PC-3 (cell line): ENCODE data around the gene ELMO3. TPM values are rescaled to one million over a fixed set of nuclear protein-coding genes. Genes with fewer than 3 reads are reported as not detected.

ENCODE experiments used
- ATAC-seq: fragments of 200-7000 bp; cut with Tn5 transposase; 2 replicates; pipeline ENCODE4 v1.9.1; 2020; ENCODE audit warnings: mild to moderate bottlenecking, moderate library complexity
- BruUV-seq: library from RNA; stranded (reverse); fragments of 400-500 nt; replicated peaks from 2 replicates; lab custom pipeline; 2021; lab: Mats Ljungman, UMichigan
- CTCF ChIA-PET: fragments of 300-600 bp; sonication (Branson Sonifier 250); formaldehyde crosslinking; loops from one replicate; lab custom pipeline; 2022; ENCODE audit warnings: antibody characterized with exemption; lab: Charles Lee
- POLR2A ChIA-PET: fragments of 300-600 bp; sonication (Branson Sonifier 250); formaldehyde crosslinking; loops from one replicate; lab custom pipeline; 2022; ENCODE audit warnings: antibody characterized with exemption; ENCODE audit not compliant: unreplicated experiment; lab: Charles Lee
- DNase-seq: peaks from one replicate; pipeline ENCODE4 v3.0.0-alpha.2; 2015
- H2AFZ ChIP-seq: fragments of 300-600 bp; sonication (generic); 2 replicates; pipeline ENCODE4 v1.6.0; 2016; ENCODE audit warnings: antibody characterized with exemption, low read length
- H3F3A ChIP-seq: fragments of 300-600 bp; sonication (generic); one replicate; pipeline ENCODE4 v1.6.0; 2017; ENCODE audit warnings: antibody characterized with exemption, low read length, control low read depth, mild to moderate bottlenecking; ENCODE audit not compliant: unreplicated experiment
- H3K27ac ChIP-seq: fragments of 300-600 bp; sonication (generic); 2 replicates; pipeline ENCODE4 v1.5.1; 2016; ENCODE audit warnings: mild to moderate bottlenecking, low read length
- H3K27me3 ChIP-seq: fragments of 300-600 bp; sonication (generic); 2 replicates; pipeline ENCODE4 v1.6.1; 2016; ENCODE audit warnings: low read length, mixed read lengths
- H3K36me3 ChIP-seq: fragments of 300-600 bp; sonication (generic); 2 replicates; pipeline ENCODE4 v1.6.1; 2016; ENCODE audit warnings: low read depth, mixed run types, low read length, mixed read lengths
- H3K4me1 ChIP-seq: fragments of 300-600 bp; sonication (generic); 2 replicates; pipeline ENCODE4 v1.5.1; 2016; ENCODE audit warnings: low read length; ENCODE audit not compliant: insufficient read depth
- H3K4me2 ChIP-seq: fragments of 300-600 bp; sonication (generic); 2 replicates; pipeline ENCODE4 v1.6.0; 2016; ENCODE audit warnings: low read length
- H3K4me3 ChIP-seq: fragments of 300-600 bp; sonication (generic); 2 replicates; pipeline ENCODE4 v1.5.1; 2016; ENCODE audit warnings: mild to moderate bottlenecking, low read length, mixed read lengths
- H3K79me2 ChIP-seq: fragments of 300-600 bp; sonication (generic); 2 replicates; pipeline ENCODE4 v1.6.1; 2017; ENCODE audit warnings: low read length, mixed read lengths
- H3K9ac ChIP-seq: fragments of 300-600 bp; sonication (generic); 2 replicates; pipeline ENCODE4 v1.6.0; 2016; ENCODE audit warnings: mild to moderate bottlenecking, low read length
- H3K9me2 ChIP-seq: fragments of 300-600 bp; sonication (generic); replicated peaks from 2 replicates; pipeline ENCODE4 v1.6.1; 2016; ENCODE audit warnings: mixed run types, low read length, mixed read lengths
- H3K9me3 ChIP-seq: fragments of 300-600 bp; sonication (generic); 2 replicates; pipeline ENCODE4 v1.6.1; 2016; ENCODE audit warnings: low read length, mixed read lengths
- H4K20me1 ChIP-seq: fragments of 300-600 bp; sonication (generic); 2 replicates; pipeline ENCODE4 v1.6.1; 2016; ENCODE audit warnings: low read length, mixed read lengths
- CTCF ChIP-seq: fragments of 300-600 bp; sonication (generic); conservative IDR thresholded peaks from 2 replicates; pipeline ENCODE4 v1.5.1; 2017; ENCODE audit warnings: antibody characterized with exemption, low read depth, mild to moderate bottlenecking, low read length
- EZH2 ChIP-seq: fragments of 300-600 bp; sonication (generic); IDR thresholded peaks from one replicate; pipeline ENCODE4 v1.6.1; 2017; ENCODE audit warnings: antibody characterized with exemption, mild to moderate bottlenecking, low read length; ENCODE audit not compliant: unreplicated experiment
- EZH2phosphoT487 ChIP-seq: fragments of 300-600 bp; sonication (generic); IDR thresholded peaks from 2 replicates; pipeline ENCODE4 v1.6.1; 2018; ENCODE audit warnings: mild to moderate bottlenecking, antibody characterized with exemption, low read length, borderline replicate concordance
- intact Hi-C: fragments of 100-400 bp; cut with micrococcal nuclease; formaldehyde crosslinking; loops from 2 replicates; pipeline ENCODE4 v1.9.0; 2023
- total RNA-seq: library from RNA; depleted of rRNA; stranded (reverse); fragments of >200 nt; gene quantifications from 2 replicates; pipeline ENCODE4 v1.2.3, GENCODE V29; 2014

The ELMO3 gene
- total RNA-seq, 1 experiment from 2014 or later, result 2.2 TPM

- BruUV-seq, result no TSS peak
- H2AFZ ChIP-seq, result no peak overlapping the region
- no peaks in the 10 kb centered on the region for H3K9me3 ChIP-seq
- POLR2A ChIA-PET, result interaction anchor here (0.5 kb wide), 1 partner anchor 1580 kb away, joined by 6 read pairs; no protein-coding TSS in a partner anchor
- TF ChIP-seq EZH2 (no peak), EZH2phosphoT487 (no peak), CTCF (no peak)
- CTCF ChIA-PET, result interaction anchor here (0.5 kb wide), 1 partner anchor 13 kb away, joined by 3 read pairs; the partner anchor contains the start of gene NOL3
- no peaks in the 10 kb centered on the region for H3K36me3 ChIP-seq
- intact Hi-C loops, result loop anchor here (5.0 kb wide), 1 partner anchor 205 kb away; no protein-coding TSS in a partner anchor
- no peaks in the 10 kb centered on the region for H3K9me2 ChIP-seq
- H3K4me2 ChIP-seq, result no peak overlapping the region
- H3K79me2 ChIP-seq, result no peaks in the 10 kb centered on the region
- no peak for DNase-seq
- H3K27me3 ChIP-seq, result no peaks in the 10 kb centered on the region
- H4K20me1 ChIP-seq, result no peaks in the 10 kb centered on the region
- no peak overlapping the region for H3K9ac ChIP-seq
- H3K4me1 ChIP-seq, result peaks cover 20% of the 10 kb centered on the region
- H3K27ac ChIP-seq, result no peak overlapping the region
- no peaks in the 10 kb centered on the region for H3F3A ChIP-seq
- H3K4me3 ChIP-seq, result no peak overlapping the region
- no peak for ATAC-seq
Measured at GRCh38 chr16:67157106-67157748, 41.7 kb upstream of the ELMO3 start.

- Histone ChIP-seq H3K4me1 (peaks cover 21% of the 10 kb centered on the region), H3K4me3 (no peak overlapping the region; the same call in 1 of the 2 replicates), H4K20me1 (no peaks in the 10 kb centered on the region), H3K27ac (no peak overlapping the region), H3K9ac (no peak overlapping the region), H3F3A (no peaks in the 10 kb centered on the region), H3K4me2 (peak overlapping the region; percentile 98; the same call in 1 of the 2 replicates), H2AFZ (no peak overlapping the region), H3K27me3 (no peaks in the 10 kb centered on the region), H3K9me3 (no peaks in the 10 kb centered on the region), H3K9me2 (no peaks in the 10 kb centered on the region), H3K36me3 (no peaks in the 10 kb centered on the region), H3K79me2 (no peaks in the 10 kb centered on the region)
- ChIA-PET CTCF (interaction anchor here (0.5 kb wide), 1 partner anchor 12 kb away, joined by 3 read pairs; the partner anchor contains the start of gene NOL3), POLR2A (no interaction called here)
- no peak for DNase-seq
- no peak for ATAC-seq
- TF ChIP-seq CTCF (no peak), EZH2phosphoT487 (no peak), EZH2 (no peak)
- intact Hi-C loops, result loop anchor here (5.0 kb wide), 1 partner anchor 206 kb away; no protein-coding TSS in a partner anchor
- no TSS peak for BruUV-seq
Measured at GRCh38 chr16:67157892-67158635, 40.9 kb upstream of the ELMO3 start.
